ENCODE measurements around the gene ZNF835.
A peak's percentile ranks its signal among the peaks of the same experiment; 100 is the strongest.

Gene ZNF835

DNA sequence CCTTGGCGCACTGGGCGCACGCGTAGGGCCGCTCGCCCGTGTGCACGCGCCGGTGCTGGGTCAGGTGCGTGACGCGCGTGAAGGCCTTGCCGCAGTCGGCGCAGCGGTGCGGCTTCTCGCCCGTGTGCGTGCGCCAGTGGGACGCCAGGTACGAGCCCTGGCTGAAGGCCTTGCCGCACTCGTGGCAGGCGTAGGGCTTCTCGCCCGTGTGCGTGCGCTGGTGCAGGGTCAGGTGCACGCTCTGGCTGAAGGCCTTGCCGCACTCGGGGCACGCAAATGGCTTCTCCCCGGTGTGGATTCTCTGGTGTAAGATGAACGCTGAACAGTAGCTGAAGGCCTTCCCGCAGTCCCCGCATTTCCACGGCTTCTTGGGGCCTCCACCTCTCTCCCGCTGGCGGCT lies 7.0 kb downstream of the ZNF835 start:
- no peaks in the 10 kb centered on the region for H3K9me3 ChIP-seq (ENCODE audit: insufficient read depth, low read length)
- DNase-seq (ENCODE audit: low read depth, low spot score), result no peak
- H3K4me3 ChIP-seq (ENCODE audit: insufficient read length, low read depth), result no peak overlapping the region

DNA sequence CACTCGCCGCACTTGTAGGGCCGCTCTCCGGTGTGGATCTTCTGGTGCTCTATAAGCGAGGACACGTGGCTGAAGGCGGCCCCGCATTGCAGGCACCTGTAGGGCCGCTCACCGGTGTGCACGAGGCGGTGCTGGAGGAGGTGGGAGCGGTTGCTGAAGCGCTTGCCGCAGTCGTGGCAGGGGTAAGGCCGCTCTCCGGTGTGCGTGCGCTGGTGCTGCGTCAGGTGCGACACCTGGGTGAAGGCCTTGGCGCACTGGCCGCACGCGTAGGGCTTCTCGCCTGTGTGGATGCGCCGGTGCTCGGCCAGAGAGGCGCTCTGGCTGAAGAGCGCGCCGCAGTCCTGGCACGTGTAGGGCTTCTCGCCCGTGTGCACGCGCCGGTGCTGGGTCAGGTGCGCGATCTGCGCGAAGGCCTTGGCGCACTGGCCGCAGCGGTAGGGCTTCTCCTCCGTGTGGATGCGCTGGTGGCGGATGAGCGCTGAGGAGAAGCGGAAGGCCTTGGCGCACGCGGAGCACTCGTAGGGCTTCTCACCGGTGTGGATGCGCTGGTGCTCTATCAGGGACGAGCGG lies 7.5 kb downstream of the ZNF835 start:
- Histone ChIP-seq H3K9me3 (ENCODE audit: insufficient read depth, low read length) (no peaks in the 10 kb centered on the region), H3K9ac (ENCODE audit: insufficient read length, low read depth) (no peak overlapping the region), H3K27me3 (ENCODE audit: insufficient read depth, insufficient read length) (no peaks in the 10 kb centered on the region), H3K4me1 (ENCODE audit: insufficient read depth, insufficient read length) (no peaks in the 10 kb centered on the region), H3K36me3 (ENCODE audit: insufficient read depth, insufficient read length, low read length) (peaks cover 17% of the 10 kb centered on the region), H3K4me3 (ENCODE audit: insufficient read length, low read depth) (no peak overlapping the region)
- no peak for DNase-seq (ENCODE audit: low read depth, low spot score)
- TF ChIP-seq ZNF274 (IDR thresholded peaks at IDR 0.05; ENCODE audit: low read depth, low read length) (no peak), SUZ12 (IDR thresholded peaks at IDR 0.05; ENCODE audit: extremely low read depth, insufficient read depth, insufficient read length) (no peak), YY1 (IDR thresholded peaks at IDR 0.05; ENCODE audit: insufficient read depth, insufficient read length) (no peak)

More for the DNA sequence above, 7.0 kb downstream of the ZNF835 start:
- Histone ChIP-seq H3K9ac (ENCODE audit: insufficient read length, low read depth) (no peak overlapping the region), H3K4me1 (ENCODE audit: insufficient read depth, insufficient read length) (no peaks in the 10 kb centered on the region), H3K36me3 (ENCODE audit: insufficient read depth, insufficient read length, low read length) (peaks cover 17% of the 10 kb centered on the region), H3K27me3 (ENCODE audit: insufficient read depth, insufficient read length) (no peaks in the 10 kb centered on the region)
- no peak for TF ChIP-seq SUZ12 (IDR thresholded peaks at IDR 0.05; ENCODE audit: extremely low read depth, insufficient read depth, insufficient read length)
- TF ChIP-seq YY1 (IDR thresholded peaks at IDR 0.05; ENCODE audit: insufficient read depth, insufficient read length), result no peak
- TF ChIP-seq ZNF274 (IDR thresholded peaks at IDR 0.05; ENCODE audit: low read depth, low read length), result no peak

DNA sequence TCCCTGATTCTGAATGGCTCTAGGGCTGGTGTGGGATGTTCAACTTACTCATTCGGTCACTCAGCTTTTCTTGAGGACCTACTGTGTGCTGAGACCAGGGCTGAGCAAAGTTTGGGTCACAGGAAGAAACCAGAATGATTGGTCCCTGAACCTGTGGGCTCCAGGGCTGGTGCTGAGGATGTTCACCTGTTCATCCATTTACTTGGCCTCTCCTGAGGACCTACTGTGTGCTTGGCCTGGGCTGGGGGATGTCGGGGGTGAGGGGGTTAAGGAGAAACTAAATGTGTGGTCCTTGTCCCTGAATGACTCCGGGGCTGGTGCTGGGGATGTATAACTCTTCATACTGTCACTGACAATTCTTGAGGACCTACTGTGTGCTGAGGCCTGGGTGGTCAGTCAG lies 10.3 kb downstream of the ZNF835 start:
- H3K36me3 ChIP-seq (ENCODE audit: insufficient read depth, insufficient read length, low read length), result peaks cover 17% of the 10 kb centered on the region
- H3K27me3 ChIP-seq (ENCODE audit: insufficient read depth, insufficient read length), result no peaks in the 10 kb centered on the region
- no peaks in the 10 kb centered on the region for H3K4me1 ChIP-seq (ENCODE audit: insufficient read depth, insufficient read length)
- H3K4me3 ChIP-seq (ENCODE audit: insufficient read length, low read depth), result no peak overlapping the region
- no peaks in the 10 kb centered on the region for H3K9me3 ChIP-seq (ENCODE audit: insufficient read depth, low read length)
- TF ChIP-seq SUZ12 (IDR thresholded peaks at IDR 0.05; ENCODE audit: extremely low read depth, insufficient read depth, insufficient read length) (no peak), YY1 (IDR thresholded peaks at IDR 0.05; ENCODE audit: insufficient read depth, insufficient read length) (no peak), ZNF274 (IDR thresholded peaks at IDR 0.05; ENCODE audit: low read depth, low read length) (no peak)
- no peak for DNase-seq (ENCODE audit: low read depth, low spot score)
- no peak overlapping the region for H3K9ac ChIP-seq (ENCODE audit: insufficient read length, low read depth)

- DNase-seq (ENCODE audit: low read depth, low spot score), result no peak
- no peak overlapping the region for H3K9ac ChIP-seq (ENCODE audit: insufficient read length, low read depth)
- H3K4me1 ChIP-seq (ENCODE audit: insufficient read depth, insufficient read length), result no peaks in the 10 kb centered on the region
- TF ChIP-seq YY1 (IDR thresholded peaks at IDR 0.05; ENCODE audit: insufficient read depth, insufficient read length) (no peak), SUZ12 (IDR thresholded peaks at IDR 0.05; ENCODE audit: extremely low read depth, insufficient read depth, insufficient read length) (no peak), ZNF274 (IDR thresholded peaks at IDR 0.05; ENCODE audit: low read depth, low read length) (no peak)
- H3K9me3 ChIP-seq (ENCODE audit: insufficient read depth, low read length), result no peaks in the 10 kb centered on the region
- H3K27me3 ChIP-seq (ENCODE audit: insufficient read depth, insufficient read length), result no peaks in the 10 kb centered on the region
- peaks cover 17% of the 10 kb centered on the region for H3K36me3 ChIP-seq (ENCODE audit: insufficient read depth, insufficient read length, low read length)
- peak overlapping the region; percentile 18 for H3K4me3 ChIP-seq (ENCODE audit: insufficient read length, low read depth)
Measured at GRCh38 chr19:56660381-56661107, 11.0 kb downstream of the ZNF835 start.

DNA sequence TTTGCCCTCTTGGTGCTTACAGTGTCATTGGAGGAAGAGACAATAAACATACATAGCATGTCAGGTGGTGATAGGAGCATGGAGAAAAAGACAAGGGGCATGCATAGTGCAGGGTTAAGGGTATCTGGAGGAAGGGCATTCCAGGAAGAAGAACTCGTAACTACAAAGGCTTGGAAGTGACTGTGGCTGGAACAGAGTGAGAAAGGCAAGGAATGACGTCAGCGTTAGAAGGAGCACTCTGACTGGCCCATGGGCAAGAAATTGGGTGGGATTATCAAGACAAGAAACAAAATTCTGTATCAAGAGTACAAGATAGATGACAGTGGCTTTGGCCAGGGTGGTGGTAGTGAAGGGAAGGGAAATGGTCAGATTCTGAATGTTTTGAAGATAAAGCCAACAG lies 17.4 kb downstream of the ZNF835 start:
- TF ChIP-seq ZNF274 (IDR thresholded peaks at IDR 0.05; ENCODE audit: low read depth, low read length) (no peak), SUZ12 (IDR thresholded peaks at IDR 0.05; ENCODE audit: extremely low read depth, insufficient read depth, insufficient read length) (no peak), YY1 (IDR thresholded peaks at IDR 0.05; ENCODE audit: insufficient read depth, insufficient read length) (no peak)
- Histone ChIP-seq H3K9me3 (ENCODE audit: insufficient read depth, low read length) (no peaks in the 10 kb centered on the region), H3K27me3 (ENCODE audit: insufficient read depth, insufficient read length) (peaks cover 10% of the 10 kb centered on the region), H3K36me3 (ENCODE audit: insufficient read depth, insufficient read length, low read length) (no peaks in the 10 kb centered on the region), H3K4me1 (ENCODE audit: insufficient read depth, insufficient read length) (no peaks in the 10 kb centered on the region), H3K4me3 (ENCODE audit: insufficient read length, low read depth) (no peak overlapping the region), H3K9ac (ENCODE audit: insufficient read length, low read depth) (no peak overlapping the region)
- no peak for DNase-seq (ENCODE audit: low read depth, low spot score)

DNA sequence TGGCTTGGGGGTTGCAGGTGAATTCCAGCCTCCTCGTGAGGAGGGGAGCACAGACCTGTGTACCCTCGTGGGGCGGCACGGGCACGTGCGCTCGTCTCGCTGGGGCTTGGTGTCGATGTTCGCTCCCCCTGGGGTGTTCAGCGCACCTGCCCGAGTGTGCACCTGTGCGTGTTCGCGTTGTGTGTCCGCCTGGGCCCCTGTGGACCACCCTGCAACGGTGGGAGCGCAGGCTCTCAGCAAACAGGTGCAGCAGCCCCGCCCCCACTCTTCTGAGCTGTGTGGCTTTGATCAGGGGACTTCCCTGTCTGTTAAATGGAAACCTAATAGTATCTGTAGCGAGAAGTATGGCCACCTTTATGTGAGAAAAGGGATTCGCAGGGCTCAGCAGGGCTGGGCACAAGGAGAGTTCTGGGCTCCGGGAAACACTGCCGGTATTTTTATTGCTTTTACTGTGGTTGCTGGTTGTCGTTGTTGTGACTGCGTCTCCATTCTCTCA lies 28.0 kb downstream of the ZNF835 start:
- TF ChIP-seq YY1 (IDR thresholded peaks at IDR 0.05; ENCODE audit: insufficient read depth, insufficient read length), result no peak
- no peak for TF ChIP-seq SUZ12 (IDR thresholded peaks at IDR 0.05; ENCODE audit: extremely low read depth, insufficient read depth, insufficient read length)
- TF ChIP-seq ZNF274 (IDR thresholded peaks at IDR 0.05; ENCODE audit: low read depth, low read length), result no peak
- Histone ChIP-seq H3K4me1 (ENCODE audit: insufficient read depth, insufficient read length) (no peaks in the 10 kb centered on the region), H3K36me3 (ENCODE audit: insufficient read depth, insufficient read length, low read length) (no peaks in the 10 kb centered on the region), H3K4me3 (ENCODE audit: insufficient read length, low read depth) (no peak overlapping the region), H3K27me3 (ENCODE audit: insufficient read depth, insufficient read length) (peaks cover 83% of the 10 kb centered on the region), H3K9me3 (ENCODE audit: insufficient read depth, low read length) (no peaks in the 10 kb centered on the region; the same call in 1 of the 2 replicates), H3K9ac (ENCODE audit: insufficient read length, low read depth) (no peak overlapping the region)
- no peak for DNase-seq (ENCODE audit: low read depth, low spot score)

- H3K9ac ChIP-seq (ENCODE audit: insufficient read length, low read depth), result no peak within 1 kb of the TSS
- H3K36me3 ChIP-seq (ENCODE audit: insufficient read depth, insufficient read length, low read length), result no peaks in the 10 kb centered on the region
- H3K4me1 ChIP-seq (ENCODE audit: insufficient read depth, insufficient read length), result no peaks in the 10 kb centered on the region
- H3K9me3 ChIP-seq (ENCODE audit: insufficient read depth, low read length), result no peaks in the 10 kb centered on the region; the same call in 1 of the 2 replicates
- H3K4me3 ChIP-seq (ENCODE audit: insufficient read length, low read depth), result no peak within 1 kb of the TSS
- H3K27me3 ChIP-seq (ENCODE audit: insufficient read depth, insufficient read length), result peaks cover 76% of the 10 kb centered on the region
- TF ChIP-seq ZNF274 (IDR thresholded peaks at IDR 0.05; ENCODE audit: low read depth, low read length) (no peak), SUZ12 (IDR thresholded peaks at IDR 0.05; ENCODE audit: extremely low read depth, insufficient read depth, insufficient read length) (no peak), YY1 (IDR thresholded peaks at IDR 0.05; ENCODE audit: insufficient read depth, insufficient read length) (no peak)
- DNase-seq (ENCODE audit: low read depth, low spot score), result no peak
Measured at GRCh38 chr19:56642711-56643459, 28.7 kb downstream of the ZNF835 start, which contains the start of gene SMIM17. Gene SMIM17 (plus strand): TSS chr19:56643159. CDS start chr19:56645668, 2,509 bp downstream.
